HL-60/S4 treated with retinoic acid at 250 ng/mL for 4 days and 3 days (cell line): ENCODE measurements around the gene SUN1.
"Not testable (repeated sequence)": the region's sequence is repeated elsewhere in the genome, so short reads cannot be mapped to it uniquely, and the experiment has no call there.

ENCODE experiments used
- in situ Hi-C: fragments of 300-500 bp; cut with MboI; formaldehyde crosslinking; loops from 2 replicates; pipeline ENCODE4 v1.7.0; 2022; ENCODE audit warnings: low sequenced_read_pairs

SUN1 gene

DNA sequence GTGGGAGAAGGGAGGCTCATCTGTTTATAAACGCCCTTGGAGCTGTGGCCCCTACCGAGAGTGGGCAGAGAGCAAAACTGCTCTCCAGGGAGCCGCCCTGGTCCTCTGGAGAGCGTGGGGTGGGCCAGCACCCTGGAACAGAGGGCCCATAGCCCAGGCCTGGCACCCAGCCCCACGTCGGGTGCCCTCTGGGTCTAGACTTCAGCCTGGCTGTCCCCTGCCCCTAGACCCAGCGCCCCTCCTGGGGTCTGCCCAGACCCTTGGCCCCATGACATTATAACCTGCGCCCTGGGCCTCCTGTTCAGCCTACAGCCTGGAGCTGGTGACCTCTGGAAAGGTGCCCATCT lies 68.7 kb downstream of the SUN1 start:
- in situ Hi-C loops = no loop called here

DNA sequence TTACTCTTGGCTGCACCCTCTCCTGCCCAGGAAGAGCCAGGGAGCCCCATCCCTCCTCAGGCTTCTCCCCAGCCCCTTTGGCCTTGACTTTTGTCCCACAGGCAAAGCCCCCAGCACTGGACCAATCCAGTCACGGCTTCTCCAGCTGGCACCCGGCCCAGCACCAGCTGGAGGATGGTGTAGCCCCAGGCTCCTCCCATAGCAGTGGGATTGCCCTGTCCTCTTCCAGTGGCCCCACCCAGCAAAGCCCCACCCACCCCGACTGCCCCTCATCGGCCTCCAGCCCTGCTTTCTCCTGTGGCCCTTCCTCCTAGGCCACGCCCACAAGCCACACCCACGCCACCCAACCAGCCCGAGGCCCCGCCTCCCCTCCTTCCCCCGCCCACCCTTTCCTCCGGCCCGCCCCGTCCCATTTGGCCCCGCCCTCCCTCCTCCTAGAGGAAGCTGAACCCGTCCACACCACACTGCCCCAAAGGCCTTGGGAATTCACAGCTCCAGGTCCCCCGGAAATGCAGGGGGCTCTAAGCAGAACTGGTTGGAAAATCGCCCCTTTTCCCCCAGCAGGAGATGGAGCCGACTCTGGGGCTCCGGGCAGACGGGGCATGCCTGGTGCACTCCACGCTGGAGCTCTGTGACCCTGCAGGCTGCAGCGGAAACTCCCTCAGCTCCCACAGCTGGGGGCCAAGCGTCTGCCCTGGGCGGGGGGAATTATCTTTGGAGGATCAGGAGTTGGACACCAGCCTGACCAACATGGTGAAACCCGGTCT lies 69.3 kb downstream of the SUN1 start:
- in situ Hi-C loops = no loop called here

DNA sequence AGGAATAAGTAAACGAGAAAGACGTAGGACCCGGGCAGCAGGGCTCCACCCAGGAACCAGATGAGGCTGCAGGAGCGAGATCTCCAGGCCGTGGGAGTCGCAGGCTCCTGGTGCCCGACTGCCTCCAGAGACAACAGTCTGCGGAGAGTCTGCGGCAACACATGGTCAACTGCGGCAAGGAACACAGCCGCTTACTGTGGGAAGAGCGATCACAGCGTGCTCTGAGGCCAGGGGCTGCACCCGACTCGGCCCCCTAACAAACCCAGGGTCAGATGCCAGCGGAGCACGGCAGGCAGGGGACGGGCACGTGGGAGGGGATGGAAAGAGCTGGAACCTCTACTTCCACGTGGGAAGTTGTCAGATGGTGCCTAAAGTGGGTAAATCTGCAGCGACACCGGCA lies 70.7 kb downstream of the SUN1 start:
- in situ Hi-C loops = no loop called here

DNA sequence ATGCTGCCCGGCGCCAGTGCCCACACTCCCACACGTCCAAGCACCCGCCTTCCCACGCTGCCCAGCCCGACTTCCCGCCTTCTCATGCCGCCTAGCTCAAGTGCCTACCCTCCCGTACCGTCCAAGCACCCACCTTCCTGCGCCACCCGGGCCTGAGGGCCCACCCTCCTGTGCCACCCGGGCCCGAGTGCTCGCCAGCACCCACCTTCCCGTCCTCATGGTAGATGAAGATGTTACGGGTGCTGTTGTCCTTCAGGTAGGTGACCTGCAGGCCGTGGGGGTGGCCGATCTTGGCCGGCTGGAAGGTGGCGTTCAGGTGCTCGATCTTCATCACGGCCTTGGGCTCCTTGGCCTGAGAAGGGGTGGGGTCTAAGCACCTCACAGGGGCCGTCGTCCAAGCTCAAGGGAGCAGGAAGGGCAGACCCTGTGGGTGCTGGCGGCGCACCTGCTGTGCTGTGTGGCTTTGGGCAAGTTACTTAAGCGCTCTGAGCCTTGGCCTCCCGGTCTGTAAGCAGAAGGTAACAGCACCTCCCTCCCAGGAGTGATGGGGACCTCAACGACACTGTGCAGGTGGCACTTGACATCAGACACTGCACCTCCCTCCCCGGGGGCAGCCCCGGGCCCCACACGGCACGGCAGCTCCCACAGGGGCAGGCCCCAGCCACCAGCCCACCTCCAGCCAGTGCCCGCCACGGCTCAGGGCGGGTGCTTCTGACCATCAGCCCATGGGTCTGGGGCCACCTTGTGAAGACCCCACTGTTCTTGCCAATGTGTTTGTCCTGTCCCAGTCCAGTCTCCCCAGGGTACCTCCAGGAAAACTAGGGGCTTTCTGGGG lies 71.9 kb downstream of the SUN1 start:
- in situ Hi-C loops = no loop called here

DNA sequence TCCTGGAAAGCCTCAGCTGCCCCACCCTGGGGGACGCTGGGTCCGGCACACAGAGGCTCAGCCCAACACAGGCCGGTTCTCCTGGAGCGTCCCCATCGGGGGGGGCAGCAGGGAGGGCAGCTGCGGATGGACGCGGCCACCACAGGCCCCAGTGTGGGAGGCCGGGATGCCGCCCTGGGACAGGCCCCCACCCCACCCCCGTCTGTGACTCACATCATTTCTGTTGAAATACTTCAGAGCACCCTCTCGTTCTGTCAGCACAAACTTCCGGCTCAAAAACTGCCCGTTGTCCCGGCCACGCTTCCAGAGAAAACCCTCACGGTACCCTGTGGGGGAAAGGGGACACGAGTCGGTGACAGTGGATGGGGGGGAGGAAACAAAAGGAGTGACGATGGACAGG lies 72.6 kb downstream of the SUN1 start:
- in situ Hi-C loops = no loop called here

DNA sequence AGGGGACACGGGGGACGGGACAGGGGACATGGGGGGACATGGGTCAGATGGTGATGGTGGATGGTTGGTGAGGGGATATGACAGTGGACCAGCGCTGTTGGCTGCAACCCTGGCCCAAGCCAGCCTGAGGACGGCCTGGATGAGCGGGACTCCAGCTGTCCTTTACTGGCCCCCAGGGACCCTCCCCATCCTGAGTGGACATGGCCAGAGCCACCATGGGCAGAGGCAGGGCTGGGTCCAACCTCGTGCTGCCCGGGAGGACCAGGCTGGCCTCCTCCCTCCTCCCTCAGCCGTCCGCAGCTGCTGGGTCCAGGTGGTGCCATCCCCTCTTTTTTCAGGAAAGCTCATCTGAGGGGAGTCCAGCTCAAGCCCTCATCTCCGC lies 74.5 kb downstream of the SUN1 start:
- in situ Hi-C loops = no loop called here

DNA sequence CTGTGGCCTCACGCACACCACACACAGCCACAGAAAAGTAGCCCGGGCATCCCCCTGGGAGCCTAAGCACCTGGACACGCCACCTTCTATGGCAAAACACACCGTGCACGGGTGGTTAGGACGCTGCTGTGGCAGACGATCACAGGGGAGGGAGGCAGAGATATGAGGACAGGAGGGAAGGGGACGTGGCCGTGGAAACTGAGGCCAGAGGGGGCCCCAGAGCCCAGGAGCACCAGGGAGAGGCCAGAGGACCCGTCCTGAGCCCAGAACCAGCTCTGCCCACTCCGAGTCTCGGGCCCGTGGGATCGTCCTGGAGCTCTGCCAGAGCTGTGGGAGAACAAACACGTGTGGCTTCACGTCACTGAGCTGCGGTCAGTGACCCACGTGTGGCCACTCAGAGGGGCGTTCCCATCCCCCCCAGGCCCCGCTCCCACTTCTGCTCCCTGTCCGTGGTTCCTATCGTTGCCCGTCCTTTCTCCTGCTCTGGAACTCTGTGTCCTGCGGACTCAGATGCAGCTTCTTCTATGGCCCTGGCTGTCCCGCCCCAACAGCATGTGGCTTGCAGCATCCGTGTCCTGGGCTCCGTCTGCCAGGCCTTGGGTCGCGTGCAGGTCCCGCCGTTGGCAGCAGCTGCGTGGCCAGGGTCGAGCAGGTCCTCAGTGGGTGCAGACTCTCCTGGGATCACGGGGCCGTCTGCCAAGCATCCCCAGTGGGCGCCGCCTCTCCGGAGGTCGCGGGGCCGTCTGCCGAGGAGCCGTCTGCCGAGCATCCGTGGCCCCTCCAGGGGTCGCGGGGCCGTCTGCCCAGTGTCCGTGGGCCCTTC lies 75.1 kb downstream of the SUN1 start:
- in situ Hi-C loops = no loop called here

DNA sequence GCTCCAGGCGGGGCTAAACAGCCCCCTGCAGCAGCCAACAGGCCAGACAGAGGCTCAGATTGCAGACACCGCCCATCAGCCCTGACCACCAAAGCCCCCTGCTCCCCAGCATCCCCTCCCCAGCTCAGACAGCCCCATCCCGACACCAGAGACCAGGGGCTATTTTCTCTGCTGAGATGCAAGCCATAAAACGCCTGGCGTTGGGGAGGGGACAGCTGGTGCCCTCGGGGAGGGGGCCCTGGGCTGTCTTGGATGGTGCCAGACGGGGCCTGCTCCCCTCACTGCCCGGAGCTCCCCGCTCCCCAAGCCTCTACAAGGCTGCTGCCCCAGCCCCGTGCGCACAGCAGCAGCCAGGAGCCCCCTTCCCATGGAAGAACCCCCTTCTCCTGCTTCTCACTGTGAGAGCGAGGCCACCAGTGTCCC lies 75.9 kb downstream of the SUN1 start:
- in situ Hi-C loops = no loop called here

DNA sequence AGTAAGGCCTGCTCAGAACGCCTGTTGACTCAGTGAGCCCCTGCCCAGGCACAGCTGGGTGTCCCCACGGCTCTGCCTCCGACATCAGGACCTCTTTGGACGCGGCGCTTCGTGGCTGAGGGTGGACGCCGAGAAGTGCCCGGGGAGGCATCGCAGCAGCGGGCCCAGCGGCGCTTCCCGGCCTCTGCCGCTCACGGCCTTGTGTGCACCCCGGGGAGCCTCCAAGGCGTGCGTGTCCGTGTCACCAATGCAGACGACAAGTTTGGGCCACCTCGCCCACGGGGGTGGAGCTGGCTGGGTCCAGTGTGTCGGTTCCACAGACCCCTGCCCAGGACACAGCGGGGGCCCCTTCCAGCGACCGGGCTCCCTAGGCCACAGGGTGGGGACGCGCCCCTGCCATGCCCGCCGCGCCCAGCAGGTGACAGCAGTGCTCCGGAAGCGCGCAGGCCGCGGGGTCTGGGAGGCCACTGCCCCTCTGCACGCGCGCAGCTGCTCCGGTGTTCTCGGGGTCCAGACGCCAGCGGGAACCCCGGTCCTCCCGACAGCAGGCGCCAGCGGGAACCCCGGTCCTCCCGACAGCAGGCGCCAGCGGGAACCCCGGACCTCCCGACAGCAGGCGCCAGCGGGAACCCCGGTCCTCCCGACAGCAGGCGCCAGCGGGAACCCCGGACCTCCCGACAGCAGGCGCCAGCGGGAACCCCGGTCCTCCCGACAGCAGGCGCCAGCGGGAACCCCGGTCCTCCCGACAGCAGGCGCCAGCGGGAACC lies 76.5 kb downstream of the SUN1 start:
- in situ Hi-C loops = not testable (repeated sequence)

DNA sequence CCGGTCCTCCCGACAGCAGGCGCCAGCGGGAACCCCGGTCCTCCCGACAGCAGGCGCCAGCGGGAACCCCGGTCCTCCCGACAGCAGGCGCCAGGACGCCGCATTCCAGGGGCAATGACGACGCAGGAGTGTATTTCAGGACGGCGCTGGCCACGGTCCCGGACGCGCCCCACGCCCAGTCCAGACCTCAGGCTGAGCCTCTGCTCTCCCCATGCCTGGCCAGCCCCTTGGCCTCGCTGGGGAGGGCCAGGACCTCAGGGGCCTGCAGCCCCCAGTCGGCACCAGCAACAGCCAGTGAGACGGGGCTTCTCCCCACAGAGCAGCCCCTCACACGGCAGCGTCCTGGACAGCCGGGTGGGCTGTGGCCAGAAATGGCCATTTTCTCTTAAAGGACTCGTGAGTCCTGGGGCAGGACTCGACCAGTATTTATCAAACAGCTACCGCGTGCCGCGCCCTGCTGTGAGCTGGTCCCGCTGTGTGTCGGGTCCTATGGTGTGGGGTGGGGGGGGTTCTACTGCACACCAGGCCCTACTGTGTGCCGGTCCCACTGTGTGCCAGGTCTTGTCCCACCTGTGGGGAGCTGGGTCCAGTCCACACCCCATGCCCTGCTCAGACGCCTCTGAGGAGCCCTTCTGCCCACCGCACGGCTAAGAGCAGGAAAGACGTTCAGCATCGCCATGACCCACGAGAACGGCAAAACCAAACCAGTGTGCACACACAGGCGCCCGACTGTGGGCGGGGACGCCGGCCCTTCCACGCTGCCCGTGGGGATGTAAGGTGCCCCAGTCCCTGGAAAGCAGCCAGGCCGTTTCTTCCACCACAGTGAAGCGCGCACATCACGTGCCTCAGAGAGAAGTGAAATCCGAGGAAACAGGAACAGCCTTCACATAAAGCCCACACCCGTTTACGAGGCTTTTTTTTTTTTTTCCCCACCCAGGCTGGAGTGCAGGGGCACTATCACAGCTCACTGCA lies 77.4 kb downstream of the SUN1 start:
- in situ Hi-C loops = no loop called here

DNA sequence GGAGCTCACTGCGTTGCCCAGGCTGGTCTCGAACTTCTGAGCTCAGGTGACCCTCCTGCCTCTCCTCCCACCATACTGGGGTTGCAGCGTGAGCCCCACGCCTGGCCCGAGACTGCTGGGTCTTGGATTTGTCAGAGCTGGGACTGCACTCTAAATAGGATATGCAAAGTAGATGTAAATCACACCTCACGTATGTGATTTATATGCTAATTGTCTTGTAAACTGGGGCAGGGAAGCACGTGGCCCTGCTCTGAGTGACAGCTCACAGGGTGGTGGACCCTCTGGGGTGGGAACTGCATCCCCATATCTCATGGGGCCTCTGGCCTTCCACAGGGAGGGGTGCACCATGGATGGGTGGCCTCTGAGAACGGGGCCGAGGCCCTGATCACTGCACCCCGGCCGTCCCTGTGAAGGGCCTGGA lies 78.2 kb downstream of the SUN1 start:
- in situ Hi-C loops = no loop called here

DNA sequence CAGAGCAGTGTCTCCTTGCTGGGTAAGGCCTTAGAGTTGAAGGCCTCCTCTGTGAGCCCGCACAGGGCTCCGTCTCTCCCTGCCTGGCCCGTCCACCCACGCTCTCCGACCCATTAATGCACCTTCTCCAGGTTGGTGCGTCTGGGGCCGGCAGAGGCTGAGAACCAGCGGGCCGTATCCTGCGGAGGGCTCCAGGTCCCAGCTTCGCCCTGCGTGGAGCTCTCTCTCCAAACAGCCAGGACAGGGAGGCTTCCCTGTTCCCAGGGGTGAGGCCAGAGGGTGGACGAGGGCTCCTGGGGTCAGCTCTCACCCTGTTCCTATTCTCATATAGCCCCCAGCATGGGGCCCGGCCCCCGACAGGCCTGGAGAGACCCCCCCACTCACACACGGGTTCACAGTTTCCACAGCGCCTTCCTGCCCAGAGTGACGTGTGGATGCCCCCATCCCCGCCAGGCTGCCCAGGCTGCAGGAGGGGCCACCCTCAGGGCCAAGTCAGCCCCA lies 78.7 kb downstream of the SUN1 start:
- in situ Hi-C loops = no loop called here

DNA sequence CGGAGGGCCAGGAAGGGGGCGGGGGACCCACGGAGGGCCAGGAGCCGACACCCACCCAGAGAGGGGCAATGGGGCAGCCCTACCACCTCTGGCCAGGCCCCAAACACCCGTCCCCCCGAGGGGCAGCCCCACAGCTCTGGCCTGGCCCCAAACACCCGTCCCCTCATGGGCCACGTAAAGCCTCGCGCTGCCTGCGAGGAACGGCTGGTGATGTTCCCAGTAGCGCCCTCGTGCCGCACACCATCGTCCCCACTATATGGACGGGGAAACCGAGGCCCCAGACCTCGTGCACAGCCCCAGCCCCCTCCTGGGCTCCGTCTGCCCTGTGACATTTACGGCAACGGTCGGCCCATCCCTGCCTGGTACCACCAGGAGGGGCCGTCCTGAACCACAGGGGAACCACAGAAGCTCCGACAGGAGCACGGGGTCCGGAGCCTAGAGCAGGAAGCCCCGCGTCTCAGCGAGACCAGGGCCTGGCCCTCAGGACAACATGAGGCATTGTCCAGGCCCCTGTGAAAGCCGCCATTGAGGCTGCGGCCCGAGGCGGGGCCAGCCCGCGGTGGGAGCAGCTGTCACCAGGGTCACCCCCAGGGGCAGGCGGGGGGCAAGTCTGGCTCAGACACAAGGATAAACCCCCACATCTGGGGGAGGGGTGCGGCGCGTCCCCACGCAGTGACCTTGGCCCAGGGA lies 79.7 kb downstream of the SUN1 start:
- in situ Hi-C loops = no loop called here

DNA sequence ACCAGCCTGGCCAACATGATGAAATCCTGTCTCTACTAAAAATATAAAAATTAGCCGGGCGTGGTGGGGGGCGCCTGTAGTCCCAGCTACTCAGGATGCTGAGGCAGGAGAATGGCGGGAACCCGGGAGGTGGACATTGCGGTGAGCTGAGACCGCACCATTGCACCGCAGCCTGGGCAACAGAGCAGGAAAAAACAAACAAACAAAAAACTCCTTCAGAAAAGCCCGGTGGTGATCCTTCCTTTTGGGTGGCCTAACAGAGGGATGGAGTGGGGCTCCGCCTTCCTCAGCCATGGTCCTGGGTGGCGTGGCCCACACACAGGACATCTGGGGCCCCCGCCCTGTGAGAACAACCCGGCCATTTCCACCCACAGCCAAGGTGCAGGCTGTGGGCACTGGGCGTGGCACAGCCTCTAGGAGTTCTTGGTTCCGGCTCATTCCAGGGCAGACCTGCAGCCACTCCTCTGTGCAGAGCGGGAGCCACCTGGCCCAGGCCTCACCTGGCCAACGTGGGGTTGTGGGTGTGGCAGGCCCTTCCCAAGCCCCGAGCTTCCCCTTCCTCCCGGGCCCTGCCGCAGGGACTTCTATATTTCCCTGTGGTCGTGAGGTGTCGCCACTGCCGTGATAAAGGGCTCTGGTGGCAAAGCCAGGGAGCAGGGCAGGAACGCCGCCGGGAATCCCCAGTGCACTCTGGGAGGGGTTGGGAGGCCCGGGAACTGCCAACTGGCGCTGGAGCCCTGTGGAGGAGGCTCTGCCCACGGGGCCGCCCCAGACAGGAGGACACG lies 81.7 kb downstream of the SUN1 start:
- in situ Hi-C loops = no loop called here

DNA sequence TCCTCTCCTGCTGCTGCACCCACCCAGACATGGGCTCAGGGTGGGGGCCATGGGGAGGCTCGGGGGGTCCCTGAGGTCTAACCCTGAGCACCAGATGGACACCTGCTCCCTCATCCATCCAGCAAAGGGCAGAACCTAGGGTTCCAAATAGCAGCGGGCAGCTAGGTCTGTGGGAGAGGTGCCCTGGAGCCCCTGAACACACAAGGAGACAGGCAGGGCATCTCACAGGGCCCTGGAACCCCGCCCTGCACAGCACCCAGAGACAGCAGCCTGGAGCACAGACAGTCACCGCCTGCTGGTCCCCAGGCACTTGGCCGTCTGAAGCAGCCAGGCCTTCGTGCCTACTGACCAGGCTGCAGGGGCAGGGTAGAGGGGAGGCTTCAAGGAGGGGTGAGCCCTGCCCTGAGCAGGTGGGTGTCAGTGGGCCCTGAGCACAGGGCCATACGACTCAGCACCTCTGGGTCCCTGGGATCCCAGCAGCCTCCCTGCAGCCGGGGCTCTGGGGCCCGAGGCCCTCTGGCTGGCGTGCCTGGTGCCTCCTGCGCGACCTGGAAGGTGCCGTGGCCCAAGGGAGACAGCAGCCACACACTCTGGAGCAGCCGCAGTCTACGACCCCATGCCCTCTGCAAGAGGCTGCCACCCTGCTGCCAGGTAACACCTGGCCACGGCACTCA lies 82.4 kb downstream of the SUN1 start:
- in situ Hi-C loops = no loop called here

DNA sequence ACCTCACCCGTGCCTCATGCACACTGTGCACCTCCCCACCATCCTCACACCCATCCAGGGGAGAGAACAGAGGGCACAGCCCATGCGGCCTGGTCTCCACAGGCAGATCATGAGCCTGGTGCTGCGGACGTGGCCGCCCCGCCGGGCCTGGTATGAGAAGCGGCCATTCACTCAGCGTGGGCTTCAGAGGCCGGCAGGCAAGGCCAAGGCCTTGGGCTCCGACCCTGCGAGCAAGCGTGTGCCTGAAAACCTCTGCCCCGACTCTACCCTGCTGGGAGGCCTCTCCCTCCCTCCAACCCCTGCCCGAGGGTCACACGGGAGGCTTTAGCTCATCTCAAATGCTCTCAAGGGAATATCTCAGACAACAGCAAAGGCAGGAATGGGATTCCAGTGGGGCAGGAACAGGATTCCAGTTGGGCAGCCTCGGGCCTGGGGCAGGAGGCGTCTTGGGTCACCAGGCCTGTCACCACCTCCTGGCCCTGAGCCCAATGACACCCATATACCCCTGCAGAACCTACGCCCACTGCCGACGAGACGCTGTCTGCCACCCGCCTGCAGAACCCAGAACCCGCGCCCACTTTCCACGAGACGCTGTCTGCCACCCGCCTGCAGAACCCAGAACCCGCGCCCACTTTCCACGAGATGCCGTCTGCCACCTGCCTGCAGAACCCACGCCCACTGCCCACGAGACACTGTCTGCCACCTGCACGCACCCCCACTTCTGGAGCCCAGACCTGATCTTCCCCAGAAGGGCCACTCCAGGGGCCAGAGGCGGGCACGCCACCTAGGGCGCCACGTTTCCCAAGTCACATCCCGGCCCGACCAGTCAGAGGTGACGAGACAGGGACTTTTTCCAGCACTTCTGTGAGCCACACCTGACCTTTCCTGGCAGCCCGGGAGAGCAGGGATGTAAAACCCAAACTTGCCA lies 83.3 kb downstream of the SUN1 start:
- in situ Hi-C loops = no loop called here
